C4-2B (cell line): ENCODE results near the gene NPTXR.

Source experiments
- H3K27ac ChIP-seq: fragments of 450-650 bp; 2 replicates; pipeline ENCODE4 v1.5.1; 2017
- CTCF ChIP-seq: fragments of 450-650 bp; conservative IDR thresholded peaks from 2 replicates; pipeline ENCODE4 v1.5.1; 2017; ENCODE audit warnings: mild to moderate bottlenecking
- ZFX ChIP-seq: fragments of 450-650 bp; IDR thresholded peaks from 2 replicates; pipeline ENCODE4 v1.6.1; 2017

Gene NPTXR

GRCh38 chr22:38772623-38772873 is 71.3 kb downstream of the NPTXR start:
- H3K27ac ChIP-seq, result no peak overlapping the region
- TF ChIP-seq CTCF (no peak), ZFX (no peak)

- no peak overlapping the region for H3K27ac ChIP-seq
- TF ChIP-seq CTCF (no peak), ZFX (no peak)
These were observed 73.4 kb downstream of the NPTXR start for GRCh38 chr22:38770257-38770949.
